ENCODE results near the gene LRRTM4.

Gene LRRTM4

GRCh38 chr2:77013953-77014352 is 508.2 kb downstream of the LRRTM4 start:
- Mint-ChIP-seq H3K36me3 (ENCODE audit: low read depth) (no peaks in the 10 kb centered on the region), H3K27me3 (no peaks in the 10 kb centered on the region), H3K4me1 (ENCODE audit: low read depth) (no peaks in the 10 kb centered on the region), H3K9me3 (peaks cover 22% of the 10 kb centered on the region), H3K4me3 (no peak overlapping the region), H3K27ac (no peak overlapping the region)
- DNase-seq = no peak

GRCh38 chr2:77013457-77013856 is 508.7 kb downstream of the LRRTM4 start:
- no peak for DNase-seq
- Mint-ChIP-seq H3K4me3 (no peak overlapping the region), H3K27me3 (no peaks in the 10 kb centered on the region), H3K9me3 (peaks cover 22% of the 10 kb centered on the region), H3K27ac (no peak overlapping the region), H3K4me1 (ENCODE audit: low read depth) (no peaks in the 10 kb centered on the region), H3K36me3 (ENCODE audit: low read depth) (no peaks in the 10 kb centered on the region)

GRCh38 chr2:77009307-77009706 is 512.9 kb downstream of the LRRTM4 start:
- no peaks in the 10 kb centered on the region for H3K27me3 Mint-ChIP-seq
- no peak overlapping the region for H3K27ac Mint-ChIP-seq
- peaks cover 34% of the 10 kb centered on the region for H3K9me3 Mint-ChIP-seq
- H3K4me3 Mint-ChIP-seq = no peak overlapping the region
- no peaks in the 10 kb centered on the region for H3K4me1 Mint-ChIP-seq (ENCODE audit: low read depth)
- H3K36me3 Mint-ChIP-seq (ENCODE audit: low read depth) = no peaks in the 10 kb centered on the region
- DNase-seq = no peak

GRCh38 chr2:77008853-77009252 is 513.3 kb downstream of the LRRTM4 start:
- no peak overlapping the region for H3K27ac Mint-ChIP-seq
- DNase-seq = no peak
- H3K9me3 Mint-ChIP-seq = peaks cover 35% of the 10 kb centered on the region
- H3K4me1 Mint-ChIP-seq (ENCODE audit: low read depth) = no peaks in the 10 kb centered on the region
- H3K36me3 Mint-ChIP-seq (ENCODE audit: low read depth) = no peaks in the 10 kb centered on the region
- no peak overlapping the region for H3K4me3 Mint-ChIP-seq
- no peaks in the 10 kb centered on the region for H3K27me3 Mint-ChIP-seq

- no peak for DNase-seq
- H3K4me3 Mint-ChIP-seq = no peak overlapping the region
Measured at GRCh38 chr2:77007686-77008085, 514.5 kb downstream of the LRRTM4 start.

GRCh38 chr2:77005522-77005921 is 516.7 kb downstream of the LRRTM4 start:
- DNase-seq = no peak
- Mint-ChIP-seq H3K9me3 (peaks cover 38% of the 10 kb centered on the region), H3K36me3 (ENCODE audit: low read depth) (no peaks in the 10 kb centered on the region), H3K4me3 (no peak overlapping the region), H3K27ac (no peak overlapping the region), H3K4me1 (ENCODE audit: low read depth) (no peaks in the 10 kb centered on the region), H3K27me3 (no peaks in the 10 kb centered on the region)

More at GRCh38 chr2:77007686-77008085, 514.5 kb downstream of the LRRTM4 start:
- no peaks in the 10 kb centered on the region for H3K4me1 Mint-ChIP-seq (ENCODE audit: low read depth)
- no peaks in the 10 kb centered on the region for H3K36me3 Mint-ChIP-seq (ENCODE audit: low read depth)
- H3K27me3 Mint-ChIP-seq = no peaks in the 10 kb centered on the region
- H3K9me3 Mint-ChIP-seq = peaks cover 36% of the 10 kb centered on the region
- H3K27ac Mint-ChIP-seq = no peak overlapping the region

GRCh38 chr2:77001895-77002294 is 520.3 kb downstream of the LRRTM4 start:
- Mint-ChIP-seq H3K27me3 (no peaks in the 10 kb centered on the region), H3K4me1 (ENCODE audit: low read depth) (no peaks in the 10 kb centered on the region), H3K9me3 (peaks cover 38% of the 10 kb centered on the region), H3K36me3 (ENCODE audit: low read depth) (no peaks in the 10 kb centered on the region), H3K4me3 (no peak overlapping the region), H3K27ac (no peak overlapping the region)
- DNase-seq = no peak

GRCh38 chr2:76998704-76999103 is 523.5 kb downstream of the LRRTM4 start:
- Mint-ChIP-seq H3K4me1 (ENCODE audit: low read depth) (no peaks in the 10 kb centered on the region), H3K9me3 (peaks cover 25% of the 10 kb centered on the region), H3K4me3 (no peak overlapping the region), H3K27ac (no peak overlapping the region), H3K36me3 (ENCODE audit: low read depth) (no peaks in the 10 kb centered on the region), H3K27me3 (no peaks in the 10 kb centered on the region)
- DNase-seq = no peak

- no peak for DNase-seq
- H3K4me3 Mint-ChIP-seq = no peak overlapping the region
- H3K9me3 Mint-ChIP-seq = peaks cover 21% of the 10 kb centered on the region
- no peaks in the 10 kb centered on the region for H3K36me3 Mint-ChIP-seq (ENCODE audit: low read depth)
- H3K4me1 Mint-ChIP-seq (ENCODE audit: low read depth) = no peaks in the 10 kb centered on the region
- H3K27me3 Mint-ChIP-seq = no peaks in the 10 kb centered on the region
- no peak overlapping the region for H3K27ac Mint-ChIP-seq
Measured at GRCh38 chr2:76998152-76998551, 524.0 kb downstream of the LRRTM4 start.

GRCh38 chr2:76997296-76997695 is 524.9 kb downstream of the LRRTM4 start:
- Mint-ChIP-seq H3K27me3 (no peaks in the 10 kb centered on the region), H3K4me3 (no peak overlapping the region), H3K36me3 (ENCODE audit: low read depth) (no peaks in the 10 kb centered on the region), H3K4me1 (ENCODE audit: low read depth) (no peaks in the 10 kb centered on the region), H3K9me3 (peaks cover 19% of the 10 kb centered on the region), H3K27ac (no peak overlapping the region)
- DNase-seq = no peak

GRCh38 chr2:76985387-76986136 is 536.6 kb downstream of the LRRTM4 start:
- Mint-ChIP-seq H3K27me3 (no peaks in the 10 kb centered on the region), H3K27ac (no peak overlapping the region), H3K4me3 (no peak overlapping the region), H3K4me1 (ENCODE audit: low read depth) (no peaks in the 10 kb centered on the region), H3K36me3 (ENCODE audit: low read depth) (no peaks in the 10 kb centered on the region), H3K9me3 (peaks cover 4% of the 10 kb centered on the region)
- no peak for DNase-seq

GRCh38 chr2:76984359-76984758 is 537.8 kb downstream of the LRRTM4 start:
- H3K4me1 Mint-ChIP-seq (ENCODE audit: low read depth) = no peaks in the 10 kb centered on the region
- no peak for DNase-seq
- no peaks in the 10 kb centered on the region for H3K36me3 Mint-ChIP-seq (ENCODE audit: low read depth)
- H3K27me3 Mint-ChIP-seq = no peaks in the 10 kb centered on the region
- H3K4me3 Mint-ChIP-seq = no peak overlapping the region
- H3K9me3 Mint-ChIP-seq = peaks cover 11% of the 10 kb centered on the region
- no peak overlapping the region for H3K27ac Mint-ChIP-seq

- DNase-seq = no peak
- no peak overlapping the region for H3K27ac Mint-ChIP-seq
- no peak overlapping the region for H3K4me3 Mint-ChIP-seq
Measured at GRCh38 chr2:76980067-76980787, 541.9 kb downstream of the LRRTM4 start.

GRCh38 chr2:76977846-76978727 is 544.1 kb downstream of the LRRTM4 start:
- Mint-ChIP-seq H3K4me3 (no peak overlapping the region), H3K9me3 (peaks cover 12% of the 10 kb centered on the region), H3K27ac (no peak overlapping the region), H3K36me3 (ENCODE audit: low read depth) (no peaks in the 10 kb centered on the region), H3K27me3 (no peaks in the 10 kb centered on the region), H3K4me1 (ENCODE audit: low read depth) (no peaks in the 10 kb centered on the region)
- no peak for DNase-seq

More at GRCh38 chr2:76980067-76980787, 541.9 kb downstream of the LRRTM4 start:
- no peaks in the 10 kb centered on the region for H3K4me1 Mint-ChIP-seq (ENCODE audit: low read depth)
- H3K27me3 Mint-ChIP-seq = no peaks in the 10 kb centered on the region
- peaks cover 12% of the 10 kb centered on the region for H3K9me3 Mint-ChIP-seq
- no peaks in the 10 kb centered on the region for H3K36me3 Mint-ChIP-seq (ENCODE audit: low read depth)

Measured in activated T-cell treated with anti-CD3 and anti-CD28 coated beads, Interleukin-2, amount 50 U/mL, for 24 hours (primary cell).